Effector CD8-positive, alpha-beta T cell (primary cell): Measurements from ENCODE around the gene ZNF117.
"Not testable (repeated sequence)": the region's sequence is repeated elsewhere in the genome, so short reads cannot be mapped to it uniquely, and the experiment has no call there.

Source experiments
- DNase-seq: peaks from one replicate; lab custom pipeline; 2025; lab: John Stamatoyannopoulos, UW

The ZNF117 gene

DNA sequence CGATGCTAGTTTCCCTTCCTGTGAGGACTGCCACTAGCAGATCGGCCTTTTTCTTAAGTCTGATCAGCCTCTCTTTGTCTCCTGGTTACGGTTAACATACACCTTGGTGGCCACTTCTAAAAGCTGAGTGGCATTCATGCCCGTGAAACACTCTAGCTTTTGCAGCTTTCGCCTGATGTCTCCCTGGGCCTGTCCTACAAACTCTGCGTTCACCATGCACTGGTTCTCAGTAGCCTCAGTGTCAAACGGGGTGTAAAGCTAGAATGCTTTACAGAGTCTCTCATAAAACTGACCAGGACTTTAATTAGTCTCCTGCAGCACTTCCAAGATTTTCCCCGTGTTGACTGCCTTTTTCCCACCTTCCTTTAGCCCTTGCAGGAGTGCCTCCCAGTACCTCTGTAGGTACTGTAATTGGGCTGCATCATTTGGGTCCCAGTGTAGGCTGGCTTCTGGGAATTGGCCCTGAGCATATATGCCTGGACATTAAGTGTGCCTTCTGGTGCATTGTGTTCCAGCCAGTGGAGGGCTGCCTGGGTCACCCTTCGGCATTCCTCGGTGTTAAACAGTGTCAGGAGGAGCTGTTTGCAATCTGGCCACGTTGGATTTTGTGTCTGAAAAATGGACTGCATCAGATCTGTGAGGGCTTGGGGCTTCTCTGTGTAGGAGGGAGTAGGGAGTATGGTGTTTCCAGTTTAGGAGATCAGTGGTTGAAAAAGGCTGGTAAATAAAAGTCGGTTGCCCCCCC lies 6.5 kb upstream of the ZNF117 start:
- DNase-seq = no peak

DNA sequence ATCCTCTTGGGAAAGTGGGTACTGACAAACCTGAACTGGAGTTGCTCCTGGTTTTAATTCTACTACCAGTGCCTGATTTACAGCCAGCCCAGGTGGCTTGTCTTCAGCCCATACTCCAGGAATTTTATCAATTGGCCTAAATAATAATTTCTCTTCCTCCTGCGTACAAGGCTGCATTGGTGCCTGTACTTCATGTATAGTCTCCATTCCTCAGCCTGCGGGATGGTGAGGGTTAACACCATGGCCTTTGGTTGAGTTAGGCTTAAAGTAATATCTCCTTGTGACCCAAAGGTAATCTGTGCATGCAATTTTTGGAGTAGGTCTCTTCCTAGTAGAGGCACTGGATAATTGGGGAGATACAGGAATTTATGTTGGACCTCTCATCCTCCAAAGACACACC lies 5.5 kb upstream of the ZNF117 start:
- no peak for DNase-seq

DNA sequence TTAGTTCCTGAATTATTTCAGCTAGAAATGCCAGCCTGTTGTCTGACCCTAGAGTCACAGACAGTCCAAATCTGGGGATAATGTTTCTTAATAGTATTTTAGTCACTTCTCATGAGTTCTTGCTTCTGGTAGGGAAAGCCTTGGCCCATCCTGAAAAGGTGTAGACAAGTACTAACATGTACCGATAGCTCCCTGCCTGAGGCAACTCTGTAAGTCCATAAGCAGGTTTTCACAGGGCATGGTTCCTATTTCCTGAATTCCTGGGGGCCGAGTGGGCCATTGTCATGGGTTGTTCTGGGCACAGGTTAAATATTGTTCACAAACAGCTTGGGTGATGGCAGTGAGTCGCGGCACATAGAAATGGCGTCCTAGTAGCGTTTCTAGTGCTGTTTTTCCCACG lies 3.1 kb upstream of the ZNF117 start:
- no peak for DNase-seq

DNA sequence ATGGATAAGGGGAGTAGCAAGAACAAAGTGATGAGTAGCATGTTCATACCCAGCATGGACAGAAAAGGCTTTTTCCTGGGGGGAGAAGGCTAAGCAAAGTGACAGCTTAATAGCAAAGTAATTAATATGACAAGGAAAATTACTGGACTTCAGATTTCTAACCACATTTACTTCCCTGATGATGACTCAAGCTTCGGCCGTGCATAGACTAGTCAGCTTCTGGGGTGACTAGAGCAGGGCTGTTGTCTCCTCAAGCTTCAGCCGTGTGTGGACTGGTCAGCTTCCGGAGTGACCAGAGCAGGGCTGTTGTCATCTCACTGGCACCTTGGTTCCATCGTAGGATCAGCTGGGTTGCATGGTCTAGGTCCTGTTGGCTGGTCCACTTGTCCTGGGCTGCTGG lies 2.1 kb upstream of the ZNF117 start:
- DNase-seq = no peak

GRCh38 chr7:64990216-64990615 lies 620 bp downstream of the ZNF117 start:
- no peak for DNase-seq

GRCh38 chr7:64978497-64979203 lies 12.2 kb downstream of the ZNF117 start:
- DNase-seq = no peak

- DNase-seq = no peak
Measured at GRCh38 chr7:64965594-64965993, 25.2 kb downstream of the ZNF117 start.

- no peak for DNase-seq
Measured at GRCh38 chr7:64959072-64959747, 31.6 kb downstream of the ZNF117 start.

DNA sequence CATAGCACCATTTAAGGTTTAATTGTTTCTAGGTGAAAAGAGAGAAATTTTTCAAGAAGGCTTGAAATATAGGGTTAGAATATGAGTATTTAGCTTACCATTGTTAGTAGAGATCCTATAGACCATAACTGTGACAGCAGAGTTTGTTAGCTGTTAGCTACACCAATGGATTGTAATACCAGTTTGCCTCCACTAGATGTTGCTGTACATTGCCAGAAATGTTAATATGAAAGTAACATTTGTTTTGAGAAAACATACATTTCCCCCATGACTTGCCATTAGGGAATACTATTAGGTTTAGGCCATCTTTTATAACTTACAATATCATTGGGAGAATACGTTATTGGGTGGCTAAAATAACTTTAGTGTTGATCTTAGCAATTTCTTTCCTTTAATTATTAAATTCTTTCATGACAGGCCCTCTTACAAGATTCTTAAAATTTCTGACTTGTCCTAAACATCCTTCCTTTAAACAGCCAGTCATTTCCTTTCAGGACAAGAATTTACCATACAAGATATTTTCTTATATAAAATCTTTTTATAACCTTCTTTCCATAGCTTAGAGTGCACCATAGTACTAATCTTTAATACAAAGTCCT lies 39.5 kb downstream of the ZNF117 start:
- DNase-seq = no peak

DNA sequence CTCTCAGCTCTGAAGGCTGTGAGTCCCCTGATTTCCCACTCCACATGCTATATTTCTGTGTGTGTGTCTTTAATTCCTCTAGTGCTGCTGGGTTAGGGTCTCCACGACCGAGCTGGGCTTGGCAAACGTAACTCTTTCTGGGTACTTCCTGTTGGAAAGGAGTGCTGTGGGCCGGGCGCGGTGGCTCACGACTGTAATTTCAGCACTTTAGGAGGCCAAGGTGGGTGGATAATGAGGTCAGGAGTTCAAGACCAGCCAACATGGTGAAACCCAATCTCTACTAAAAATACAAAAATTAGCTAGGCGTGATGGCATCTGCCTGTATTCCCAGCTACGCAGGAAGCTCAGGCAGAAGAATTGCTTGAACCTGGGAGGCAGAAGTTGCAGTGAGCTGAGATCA lies 40.2 kb downstream of the ZNF117 start:
- DNase-seq = not testable (repeated sequence)

DNA sequence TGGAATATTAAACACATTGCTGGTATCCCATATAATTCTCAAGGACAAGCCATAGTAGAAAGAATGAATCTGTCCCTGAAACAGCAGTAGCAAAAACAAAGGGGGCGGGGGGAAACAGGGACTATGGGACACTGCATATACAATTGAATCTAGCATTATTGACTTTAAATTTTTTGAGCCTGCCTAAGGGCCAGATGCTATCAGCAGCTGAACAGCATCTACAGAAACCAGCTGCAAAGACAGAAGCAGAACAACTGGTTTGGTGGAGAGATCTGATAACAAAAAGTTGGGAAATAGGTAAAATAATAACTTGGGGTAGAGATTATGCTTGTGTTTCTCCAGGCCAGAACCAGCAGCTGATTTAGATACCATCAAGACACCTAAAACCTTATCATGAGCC lies 42.1 kb downstream of the ZNF117 start:
- not testable (repeated sequence) for DNase-seq

DNA sequence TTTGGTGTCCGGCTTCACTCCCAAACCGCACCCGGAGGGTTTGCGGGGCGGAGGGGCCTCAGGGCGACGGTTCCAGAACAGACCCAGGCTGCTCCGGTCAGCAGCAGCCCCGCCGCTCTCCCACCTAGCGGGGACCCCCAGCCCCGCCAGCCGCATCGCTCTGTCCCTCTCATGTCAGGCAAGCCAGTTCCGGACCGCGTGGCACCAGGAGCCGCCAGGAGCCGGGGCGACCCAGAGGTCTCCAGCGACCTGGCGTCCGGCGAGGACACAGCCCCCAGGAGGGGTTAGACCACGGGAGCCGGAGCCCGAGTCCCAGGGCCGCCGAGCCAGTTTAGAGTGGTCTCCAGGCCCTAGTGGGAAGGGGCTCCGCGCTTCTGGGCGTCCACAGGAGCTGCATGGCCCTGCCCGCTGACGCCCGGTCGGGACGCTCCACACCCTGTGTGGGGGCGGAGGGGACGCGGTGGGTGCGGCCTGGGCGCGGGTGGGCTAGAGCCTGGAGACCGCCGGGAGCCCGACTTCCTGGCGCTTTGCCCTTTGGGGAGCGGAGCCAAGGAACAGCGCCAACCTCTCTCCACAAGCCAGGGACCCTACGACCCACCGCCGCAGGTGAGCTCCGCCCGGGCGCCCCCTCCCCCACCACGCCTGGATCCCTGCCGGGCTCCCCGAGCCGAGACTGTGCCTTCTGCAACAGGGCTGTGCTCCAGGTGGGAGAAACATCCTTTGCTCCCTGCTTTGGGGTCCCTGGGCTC lies 43.4 kb downstream of the ZNF117 start:
- no peak for DNase-seq

DNA sequence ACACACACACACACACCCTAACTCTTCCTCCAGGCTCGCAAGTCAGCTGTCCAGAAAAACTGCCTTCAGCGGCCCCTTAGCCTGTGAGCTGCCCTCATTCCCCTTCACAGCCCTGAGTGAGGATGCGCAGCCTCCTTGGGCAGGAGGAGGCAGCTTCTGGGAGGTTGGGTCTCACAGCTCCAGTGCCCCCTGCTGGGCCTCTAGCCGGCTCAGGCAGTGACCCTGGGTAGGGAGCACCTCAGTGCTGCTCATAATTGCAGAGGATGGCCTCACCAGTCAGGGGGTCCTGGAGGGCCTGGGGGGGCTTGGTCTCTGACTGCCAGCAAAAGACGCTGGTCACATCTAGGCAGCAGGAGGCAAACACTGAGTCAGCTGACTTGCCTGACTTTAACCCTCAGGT lies 44.1 kb downstream of the ZNF117 start:
- no peak for DNase-seq

GRCh38 chr7:64945503-64946175 lies 45.2 kb downstream of the ZNF117 start:
- DNase-seq = no peak

- not testable (repeated sequence) for DNase-seq
Measured at GRCh38 chr7:64944667-64945502, 46.0 kb downstream of the ZNF117 start.

DNA sequence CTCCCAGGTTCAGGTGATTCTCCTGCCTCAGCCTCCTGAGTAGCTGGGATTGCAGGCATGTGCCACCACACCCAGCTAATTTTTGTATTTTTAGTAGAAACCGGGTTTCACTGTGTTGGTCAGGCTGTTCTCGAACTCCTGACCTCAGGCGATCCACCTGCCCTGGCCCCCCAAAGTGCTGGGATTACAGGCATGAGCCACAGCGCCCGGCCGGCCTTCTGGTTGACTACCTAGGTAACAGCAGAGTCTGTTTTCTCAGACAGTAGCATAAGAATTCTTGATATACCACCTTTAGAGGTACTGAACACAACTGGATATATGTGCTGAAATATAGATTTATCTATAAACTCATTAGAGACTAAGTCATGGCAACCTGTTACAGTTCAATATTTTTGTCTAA lies 50.8 kb downstream of the ZNF117 start:
- not testable (repeated sequence) for DNase-seq

GRCh38 chr7:64938540-64938939 lies 52.3 kb downstream of the ZNF117 start:
- no peak for DNase-seq

GRCh38 chr7:64934478-64934877 lies 56.4 kb downstream of the ZNF117 start:
- no peak for DNase-seq

GRCh38 chr7:64928252-64929187 lies 62.3 kb downstream of the ZNF117 start:
- not testable (repeated sequence) for DNase-seq
